ENCODE data around the gene ZNF763.
"Not testable (repeated sequence)": the region's sequence is repeated elsewhere in the genome, so short reads cannot be mapped to it uniquely, and the experiment has no call there.

Gene ZNF763

DNA sequence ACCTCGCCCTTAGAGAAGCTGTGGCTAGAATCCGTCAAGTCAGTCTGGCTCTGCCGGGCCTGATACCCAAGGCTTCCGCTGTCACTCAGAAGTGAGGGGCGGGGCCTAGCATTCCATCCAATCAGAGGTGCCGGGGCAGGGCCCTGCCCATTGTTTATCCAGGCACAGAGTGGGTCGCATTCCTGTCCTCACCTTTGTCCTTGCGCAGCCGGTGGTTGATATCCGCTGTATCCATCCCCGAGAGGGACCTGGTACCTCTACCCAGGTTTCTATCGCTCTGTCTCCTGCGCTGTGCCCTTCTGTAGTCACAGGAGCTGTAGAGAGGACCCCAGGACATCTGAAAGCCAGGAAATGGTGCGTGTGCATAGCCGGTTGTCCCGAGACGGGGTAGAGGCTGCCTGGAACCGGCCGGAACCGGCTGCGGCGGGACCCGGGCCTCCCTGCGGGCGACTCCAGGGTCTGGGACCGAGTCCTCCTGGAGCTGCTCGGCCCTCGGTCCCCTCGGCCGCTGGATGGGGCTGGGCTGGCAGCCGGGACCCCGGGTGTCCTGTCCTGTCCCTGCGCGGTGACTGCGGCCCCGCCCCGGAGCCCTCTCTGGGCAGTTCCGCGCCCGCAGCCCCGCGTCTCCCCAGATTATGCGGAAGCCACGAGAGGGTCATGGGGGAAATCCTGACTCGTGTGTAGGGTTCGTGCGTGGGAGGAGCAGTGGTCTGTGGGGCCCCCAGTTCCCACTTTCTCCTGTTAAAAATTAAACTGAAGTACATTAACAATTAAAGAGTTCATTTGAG, at the start of gene ZNF763:
Gene ZNF763 (plus strand): TSS at position 183 of the 788 bp plus-strand sequence. CDS start 169 bp downstream, at position 352.
- peak; percentile 82 for DNase-seq (ENCODE audit: low read depth)

DNA sequence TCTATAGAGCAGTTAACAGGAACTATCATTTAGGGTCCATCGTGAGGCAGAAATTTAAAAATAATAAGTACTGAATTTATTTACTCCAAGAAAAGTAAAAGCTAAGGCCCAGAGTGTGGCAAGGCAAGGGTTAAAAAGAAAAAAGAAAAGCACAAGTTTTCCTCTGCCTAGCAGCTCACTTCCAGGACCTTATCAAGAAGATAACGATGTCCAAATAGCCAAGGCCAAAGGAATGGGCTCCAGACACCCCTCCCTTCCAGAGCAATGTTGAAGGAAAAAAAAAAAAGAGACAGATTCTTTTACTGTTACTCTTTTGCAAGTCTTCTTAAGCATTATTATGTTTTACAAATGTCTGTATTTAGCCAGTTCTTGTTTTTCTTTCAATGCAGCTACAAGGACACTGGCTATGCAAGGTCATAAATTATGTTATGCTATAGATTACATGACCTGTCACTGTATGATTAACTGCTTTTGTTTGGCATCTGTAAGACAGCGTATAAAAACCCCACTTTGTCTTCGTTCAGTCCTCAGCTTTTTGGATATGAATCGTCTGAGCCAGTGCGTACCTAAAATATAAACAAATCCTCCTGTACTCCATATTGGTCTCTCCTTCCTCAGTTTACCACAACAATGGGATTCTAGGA, 42.9 kb upstream of the ZNF763 start:
- DNase-seq (ENCODE audit: low read depth), result no peak

DNA sequence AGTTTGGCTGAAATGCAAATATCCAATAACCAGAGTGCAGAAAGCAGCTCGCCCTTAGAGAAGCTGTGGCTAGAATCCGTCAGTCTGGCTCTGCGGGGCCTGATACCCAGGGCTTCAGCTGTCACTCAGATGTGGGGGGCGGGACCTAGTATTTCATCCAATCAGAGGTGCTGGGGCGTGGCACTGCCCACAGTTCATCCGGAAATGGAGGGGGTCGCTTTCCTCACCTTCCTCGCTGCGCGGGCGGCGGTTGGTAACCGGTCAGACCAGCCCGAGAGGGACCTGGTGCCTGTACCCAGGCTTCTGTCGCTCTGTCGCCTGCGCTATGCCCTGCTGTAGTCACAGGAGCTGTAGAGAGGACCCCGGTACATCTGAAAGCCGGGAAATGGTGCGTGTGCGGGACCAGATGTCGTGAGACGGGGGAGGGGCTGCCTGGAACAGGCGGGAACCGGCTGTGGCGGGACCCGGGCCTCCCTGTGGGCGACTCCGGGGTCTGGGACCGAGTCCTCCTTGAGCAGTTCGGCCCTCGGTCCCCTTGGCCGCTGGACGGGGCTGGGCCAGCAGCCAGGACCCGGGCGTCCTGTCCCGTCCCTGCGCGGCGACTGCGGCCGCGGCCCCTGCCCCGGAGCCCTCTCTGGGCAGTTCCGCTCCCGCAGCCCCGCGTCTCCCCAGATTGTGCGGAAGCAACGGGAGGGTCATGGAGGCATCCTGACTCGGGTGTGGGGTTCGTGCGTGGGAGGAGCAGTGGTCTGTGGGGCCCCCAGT, 39.8 kb upstream of the ZNF763 start, which contains the start of gene ZNF700:
Gene ZNF700 (plus strand): TSS at position 222 of the 765 bp plus-strand sequence. CDS start 104 bp downstream, at position 326.
- peak; percentile 81 for DNase-seq (ENCODE audit: low read depth)

DNA sequence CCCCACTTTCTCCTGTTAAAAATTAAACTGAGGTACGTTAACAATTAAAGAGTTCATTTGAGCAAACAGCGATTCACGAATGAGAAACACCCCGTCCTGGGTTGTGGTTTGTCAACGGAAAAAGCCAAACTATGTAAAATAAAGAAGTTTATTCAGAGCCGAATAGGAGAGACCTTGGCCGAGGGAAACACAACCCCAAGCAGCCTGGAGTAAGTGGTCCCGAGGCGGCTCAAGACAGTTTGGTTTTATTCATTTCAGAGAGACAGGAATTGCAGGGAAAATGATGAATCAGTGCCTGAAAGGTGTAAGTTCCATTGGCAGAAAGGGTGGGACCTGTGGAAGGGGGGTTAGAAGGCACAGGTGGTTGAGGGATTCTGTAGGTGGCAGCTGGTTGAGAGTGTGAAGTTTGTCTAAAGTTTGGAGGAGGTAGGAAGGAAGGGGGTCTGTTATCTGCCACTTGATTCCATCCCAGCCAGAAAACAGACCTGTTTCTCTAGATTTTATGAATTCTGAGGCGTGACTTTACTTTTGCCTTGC, 39.1 kb upstream of the ZNF763 start:
- not testable (repeated sequence) for DNase-seq (ENCODE audit: low read depth)

DNA sequence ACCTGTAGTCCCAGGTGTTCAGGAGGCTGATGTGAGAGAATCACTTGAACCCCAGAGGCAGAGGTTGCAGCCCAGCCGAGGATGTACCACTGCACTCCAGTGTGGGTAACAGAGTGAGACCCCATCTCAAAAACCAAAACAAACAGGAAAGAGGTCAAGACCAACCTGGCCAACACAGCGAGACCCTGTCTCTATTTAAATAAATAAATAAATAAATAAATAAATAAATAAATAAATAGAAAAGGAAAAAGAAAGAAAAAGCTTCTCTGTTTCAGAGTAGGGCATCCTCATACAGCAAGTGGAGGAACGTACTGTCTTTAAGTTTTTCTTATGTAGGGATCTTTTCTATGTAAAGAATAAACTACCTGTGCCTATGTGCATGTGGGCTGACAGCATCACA, 37.6 kb upstream of the ZNF763 start:
- no peak for DNase-seq (ENCODE audit: low read depth)

DNA sequence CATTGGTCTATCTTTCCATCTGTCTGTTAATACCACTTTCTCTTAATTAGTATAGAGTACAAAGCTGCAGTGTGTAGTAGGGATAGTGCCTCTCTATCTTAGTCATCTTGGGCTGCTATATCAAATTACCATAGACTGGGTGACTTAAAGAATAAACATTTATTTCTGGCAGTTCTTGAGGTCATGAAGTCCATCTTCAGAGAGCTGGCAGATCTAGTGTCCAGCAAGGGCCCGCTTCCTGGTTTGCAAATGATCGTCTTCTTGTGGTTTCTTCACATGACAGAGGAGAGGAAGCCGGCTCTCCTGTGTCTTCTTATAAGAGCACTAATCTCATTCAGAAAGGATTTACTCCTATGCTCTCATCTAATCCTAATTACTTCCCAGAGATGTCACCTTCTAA, 33.8 kb upstream of the ZNF763 start:
- DNase-seq (ENCODE audit: low read depth), result peak; percentile 29

DNA sequence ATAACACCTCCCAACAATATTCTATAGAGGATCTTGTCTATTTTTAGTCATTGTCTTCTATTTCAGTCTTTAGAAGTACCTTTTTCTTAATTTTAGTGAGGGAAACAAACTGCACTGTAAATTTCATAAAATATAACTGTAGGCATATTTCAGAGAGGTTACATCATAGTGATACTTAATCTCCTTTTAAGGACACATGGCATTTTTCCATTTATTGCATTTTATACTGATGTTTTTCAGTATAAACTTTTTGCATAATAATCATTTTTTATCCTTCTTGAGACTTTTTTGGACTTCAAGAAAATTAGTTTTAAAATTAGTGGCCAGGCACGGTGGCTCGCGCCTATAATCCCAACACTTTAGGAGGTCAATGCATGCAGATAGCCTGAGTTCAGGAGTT, 33.3 kb upstream of the ZNF763 start:
- DNase-seq (ENCODE audit: low read depth), result no peak

DNA sequence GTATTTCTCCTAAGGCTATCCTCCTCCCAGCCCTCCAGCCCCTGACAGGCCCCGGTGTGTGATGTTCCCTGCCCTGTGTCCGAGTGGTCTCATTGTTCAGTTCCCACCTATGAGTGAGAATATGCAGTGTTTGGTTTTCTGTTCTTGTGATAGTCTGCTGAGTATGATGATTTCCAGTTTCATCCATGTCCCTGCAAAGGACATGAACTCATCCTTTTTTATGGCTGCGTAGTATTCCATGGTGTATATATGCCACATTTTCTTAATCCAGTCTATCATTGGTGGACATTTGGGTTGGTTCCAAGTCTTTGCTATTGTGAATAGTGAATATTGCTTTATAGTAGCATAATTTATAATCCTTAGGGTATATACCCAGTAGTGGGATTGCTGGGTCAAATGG, 29.0 kb upstream of the ZNF763 start:
- not testable (repeated sequence) for DNase-seq (ENCODE audit: low read depth)

DNA sequence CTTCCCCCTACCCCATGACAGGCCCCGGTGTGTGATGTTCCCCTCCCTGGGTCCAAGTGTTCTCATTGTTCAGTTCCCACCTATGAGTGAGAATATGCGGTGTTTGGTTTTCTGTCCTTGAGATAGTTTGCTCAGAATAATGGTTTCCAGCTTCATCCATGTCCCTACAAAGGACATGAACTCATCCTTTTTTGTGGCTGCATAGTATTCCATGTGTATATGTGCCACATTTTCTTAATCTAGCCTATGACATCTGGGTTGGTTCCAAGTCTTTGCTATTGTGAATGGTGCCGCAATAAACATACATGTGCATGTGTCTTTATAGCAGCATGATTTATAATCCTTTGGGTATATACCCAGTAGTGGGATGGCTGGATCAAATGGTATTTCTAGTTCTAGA, 26.5 kb upstream of the ZNF763 start:
- DNase-seq (ENCODE audit: low read depth), result not testable (repeated sequence)

DNA sequence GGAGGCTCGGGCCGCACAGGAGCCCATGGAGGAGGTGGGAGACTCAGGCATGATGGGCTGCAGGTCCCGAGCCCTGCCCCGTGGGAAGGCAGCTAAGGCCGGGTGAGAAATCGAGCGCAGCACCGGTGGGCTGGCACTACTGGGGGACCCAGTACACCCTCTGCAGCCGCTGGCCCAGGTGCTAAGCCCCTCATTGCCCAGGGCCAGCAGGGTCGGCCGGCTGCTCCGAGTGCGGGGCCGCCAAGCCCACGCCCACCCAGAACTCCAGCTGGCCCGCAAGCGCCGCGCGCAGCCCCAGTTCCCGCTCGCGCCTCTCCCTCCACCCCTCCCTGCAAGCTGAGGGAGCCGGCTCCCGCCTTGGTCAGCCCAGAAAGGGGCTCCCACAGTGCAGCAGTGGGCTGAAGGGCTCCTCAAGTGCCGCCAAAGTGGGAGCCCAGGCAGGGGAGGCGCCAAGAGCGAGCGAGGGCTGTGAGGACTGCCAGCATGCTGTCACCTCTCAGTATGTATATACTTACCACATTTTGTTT, 23.4 kb upstream of the ZNF763 start:
- DNase-seq (ENCODE audit: low read depth), result not testable (repeated sequence)

DNA sequence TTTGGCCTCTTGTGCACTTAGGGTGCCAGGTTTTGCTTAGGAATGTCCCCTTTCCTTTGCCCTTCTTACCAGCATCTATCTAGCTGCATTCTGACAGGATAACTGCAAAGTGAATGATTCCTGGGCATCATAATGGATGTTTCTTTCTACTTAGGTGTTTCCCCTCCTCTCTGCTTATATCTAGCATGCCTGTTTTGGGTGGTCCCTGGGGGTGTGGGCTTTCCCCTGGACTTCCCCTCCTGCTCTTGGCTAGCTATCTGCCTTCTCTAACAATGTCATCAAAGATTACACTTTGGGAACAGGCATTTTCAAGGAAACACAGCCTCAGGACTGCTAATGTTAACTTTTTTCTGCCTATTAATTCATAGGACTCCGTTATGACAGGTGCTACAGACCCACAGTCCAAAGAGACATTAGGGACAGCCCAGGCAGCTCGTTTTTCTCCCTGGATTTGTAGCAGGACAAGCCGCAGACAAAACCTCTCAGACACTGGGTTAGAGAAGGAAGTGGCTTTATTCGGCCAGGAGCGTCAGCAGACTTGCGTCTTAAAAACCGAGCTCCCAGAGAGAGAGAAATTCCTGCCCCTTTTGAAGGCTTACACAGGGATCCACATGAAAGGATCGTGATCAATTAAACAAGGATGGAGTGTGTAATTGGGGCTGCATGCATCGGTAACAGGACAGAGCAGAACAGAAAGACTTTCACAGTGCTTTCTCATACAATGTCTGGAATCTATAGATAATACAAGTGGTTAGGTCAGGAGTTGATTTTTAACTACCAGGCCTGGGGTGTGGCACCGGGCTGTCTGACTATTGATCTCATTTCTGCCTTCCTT, 22.6 kb upstream of the ZNF763 start:
- no peak for DNase-seq (ENCODE audit: low read depth)

DNA sequence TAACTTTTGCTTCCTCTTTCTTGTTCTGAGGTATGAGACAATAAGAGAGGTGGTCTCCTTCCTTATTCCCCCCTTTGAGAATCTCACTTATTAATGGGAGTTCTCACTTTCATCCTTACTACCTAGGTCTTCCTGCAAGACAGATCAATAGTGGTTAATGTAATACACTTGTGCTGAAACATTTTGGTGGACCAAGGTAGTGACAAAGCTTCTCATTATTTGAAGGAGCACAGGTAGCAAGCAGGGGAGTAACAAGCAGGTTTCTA, 22.1 kb upstream of the ZNF763 start:
- DNase-seq (ENCODE audit: low read depth), result no peak

DNA sequence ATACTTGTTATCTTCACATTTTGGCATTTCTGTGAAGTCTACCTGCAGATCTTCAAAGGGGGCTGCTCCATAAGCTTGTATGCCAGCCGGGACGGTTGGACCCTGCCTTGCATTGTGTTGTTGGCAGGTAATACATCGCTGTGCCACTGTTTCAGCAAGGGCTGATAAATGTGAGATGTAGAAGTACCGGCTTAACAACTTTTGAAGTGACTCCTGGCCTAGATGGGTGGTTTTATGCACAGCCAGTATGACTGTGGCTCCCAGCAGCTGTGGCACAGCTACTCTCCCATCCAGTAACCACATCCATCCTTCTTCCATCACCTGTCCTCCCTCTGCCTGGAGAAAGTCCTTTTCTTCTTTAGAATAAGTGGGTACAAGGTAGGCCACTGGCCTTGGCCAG, 20.2 kb upstream of the ZNF763 start:
- no peak for DNase-seq (ENCODE audit: low read depth)

DNA sequence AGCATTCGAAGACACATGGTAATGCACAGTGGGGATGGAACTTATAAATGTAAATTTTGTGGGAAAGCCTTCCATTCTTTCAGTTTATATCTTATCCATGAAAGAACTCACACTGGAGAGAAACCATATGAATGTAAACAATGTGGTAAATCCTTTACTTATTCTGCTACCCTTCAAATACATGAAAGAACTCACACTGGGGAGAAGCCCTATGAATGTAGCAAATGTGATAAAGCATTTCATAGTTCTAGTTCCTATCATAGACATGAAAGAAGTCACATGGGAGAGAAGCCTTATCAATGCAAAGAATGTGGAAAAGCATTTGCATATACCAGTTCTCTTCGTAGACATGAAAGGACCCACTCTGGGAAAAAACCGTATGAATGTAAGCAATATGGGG, 16.2 kb upstream of the ZNF763 start:
- DNase-seq (ENCODE audit: low read depth), result no peak

DNA sequence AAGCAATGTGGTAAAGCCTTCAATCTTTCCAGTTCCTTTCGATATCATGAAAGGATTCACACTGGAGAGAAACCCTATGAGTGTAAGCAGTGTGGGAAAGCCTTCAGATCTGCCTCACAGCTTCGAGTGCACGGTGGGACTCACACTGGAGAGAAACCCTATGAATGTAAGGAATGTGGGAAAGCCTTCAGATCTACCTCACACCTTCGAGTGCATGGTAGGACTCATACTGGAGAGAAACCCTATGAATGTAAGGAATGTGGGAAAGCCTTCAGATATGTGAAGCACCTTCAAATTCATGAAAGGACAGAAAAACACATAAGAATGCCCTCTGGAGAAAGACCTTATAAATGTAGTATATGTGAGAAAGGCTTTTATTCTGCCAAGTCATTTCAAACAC, 15.6 kb upstream of the ZNF763 start:
- DNase-seq (ENCODE audit: low read depth), result no peak

DNA sequence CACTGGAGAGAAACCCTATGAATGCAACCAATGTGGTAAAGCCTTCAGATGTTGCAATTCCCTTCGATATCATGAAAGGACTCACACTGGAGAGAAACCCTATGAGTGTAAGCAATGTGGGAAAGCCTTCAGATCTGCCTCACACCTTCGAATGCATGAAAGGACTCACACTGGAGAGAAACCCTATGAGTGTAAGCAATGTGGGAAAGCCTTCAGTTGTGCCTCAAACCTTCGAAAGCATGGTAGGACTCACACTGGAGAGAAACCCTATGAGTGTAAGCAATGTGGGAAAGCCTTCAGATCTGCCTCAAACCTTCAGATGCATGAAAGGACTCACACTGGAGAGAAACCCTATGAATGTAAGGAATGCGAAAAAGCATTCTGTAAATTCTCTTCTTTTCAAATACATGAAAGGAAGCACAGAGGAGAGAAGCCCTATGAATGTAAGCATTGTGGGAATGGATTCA, 15.2 kb upstream of the ZNF763 start:
- DNase-seq (ENCODE audit: low read depth), result not testable (repeated sequence)

DNA sequence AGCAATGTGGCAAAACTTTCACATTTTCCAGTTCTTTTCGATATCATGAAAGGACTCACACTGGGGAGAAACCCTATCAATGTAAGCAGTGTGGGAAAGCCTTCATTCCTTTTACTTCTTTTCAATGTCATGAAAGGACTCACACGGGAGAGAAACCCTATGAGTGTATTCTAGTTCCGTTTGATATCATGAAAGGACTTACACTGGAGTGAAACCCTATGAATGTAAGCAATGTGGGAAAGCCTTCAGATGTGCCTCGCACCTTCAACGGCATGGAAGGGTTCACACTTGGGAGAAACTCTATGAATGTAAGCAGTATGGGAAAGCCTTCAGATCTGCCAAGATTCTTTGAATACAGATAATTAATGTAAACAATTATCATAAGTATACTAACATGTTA, 14.5 kb upstream of the ZNF763 start:
- no peak for DNase-seq (ENCODE audit: low read depth)

DNA sequence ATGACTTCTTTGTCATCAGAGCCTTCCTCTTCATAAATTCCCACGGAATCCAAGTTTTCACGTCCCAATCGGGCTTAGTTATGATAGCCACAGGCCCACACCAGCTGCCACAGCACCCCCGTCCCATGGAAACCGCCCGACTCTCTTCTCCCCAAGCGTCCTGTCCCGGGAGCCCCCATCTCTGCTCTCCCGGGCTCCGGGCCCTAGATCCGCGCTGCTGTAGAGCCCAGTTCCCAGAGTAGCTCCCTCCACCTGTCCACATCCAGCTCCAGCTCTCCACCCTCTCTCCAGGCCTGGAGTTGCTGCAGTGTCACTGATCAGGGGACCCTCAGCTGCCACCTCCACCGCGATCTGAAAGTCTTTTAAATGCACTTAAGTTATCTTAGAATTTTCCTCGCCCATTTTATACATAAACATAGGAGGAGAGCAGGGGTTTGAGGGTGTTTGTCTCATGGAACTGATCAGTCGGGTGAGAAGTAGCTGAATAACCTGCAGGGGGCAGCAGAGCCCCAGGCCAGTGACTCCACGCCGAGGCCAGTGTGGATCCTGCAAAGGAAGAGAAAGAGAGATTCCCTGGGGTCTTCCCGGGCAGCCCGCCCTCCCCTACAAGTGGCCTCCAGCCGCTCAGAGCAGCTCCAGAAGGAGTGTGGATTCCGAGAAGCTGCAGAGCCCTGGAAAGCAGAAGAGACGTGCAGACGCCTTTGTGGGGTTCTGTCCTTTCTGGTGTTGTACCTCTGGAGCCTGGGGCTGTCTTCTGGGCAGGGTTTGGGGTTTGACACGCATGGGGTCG, 1.1 kb upstream of the ZNF763 start:
- DNase-seq (ENCODE audit: low read depth), result no peak

DNA sequence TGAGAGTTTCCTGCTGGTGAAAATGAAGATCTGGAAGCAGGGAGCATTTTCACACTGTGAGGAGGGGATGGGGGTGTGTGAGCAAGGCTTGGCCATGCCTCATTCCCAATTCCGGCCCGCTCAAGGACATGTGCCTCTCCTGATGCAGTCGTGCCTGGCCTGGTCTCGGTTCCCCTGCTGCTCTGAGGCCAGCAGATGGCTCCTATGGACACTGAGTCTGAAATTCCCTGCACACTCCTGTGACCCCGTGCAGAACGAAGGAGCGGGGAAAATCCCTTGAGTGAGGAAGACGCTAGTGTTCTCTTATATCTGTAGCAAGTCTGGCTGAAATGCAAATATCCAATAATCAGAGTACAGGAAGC, 363 bp upstream of the ZNF763 start:
- DNase-seq (ENCODE audit: low read depth), result no peak

DNA sequence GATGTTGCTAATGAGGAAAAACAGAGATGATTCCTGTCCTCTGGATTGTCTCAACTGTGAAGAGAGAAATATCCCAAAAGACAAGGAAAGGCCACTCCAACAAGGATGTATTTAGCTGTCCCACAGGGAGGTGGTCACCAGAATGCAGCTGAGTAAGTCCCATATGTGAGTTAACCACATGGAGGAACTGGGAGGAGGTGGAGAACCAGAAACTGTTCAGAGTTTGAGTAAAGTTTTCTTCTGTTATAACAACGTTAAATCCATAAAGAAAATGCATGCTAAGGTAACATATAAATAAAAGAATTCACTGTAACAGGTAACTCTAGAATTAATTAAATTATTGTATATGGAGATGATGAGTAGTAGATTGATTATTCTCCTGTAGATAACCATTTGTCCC, 5.3 kb downstream of the ZNF763 start:
- DNase-seq (ENCODE audit: low read depth), result no peak

DNA sequence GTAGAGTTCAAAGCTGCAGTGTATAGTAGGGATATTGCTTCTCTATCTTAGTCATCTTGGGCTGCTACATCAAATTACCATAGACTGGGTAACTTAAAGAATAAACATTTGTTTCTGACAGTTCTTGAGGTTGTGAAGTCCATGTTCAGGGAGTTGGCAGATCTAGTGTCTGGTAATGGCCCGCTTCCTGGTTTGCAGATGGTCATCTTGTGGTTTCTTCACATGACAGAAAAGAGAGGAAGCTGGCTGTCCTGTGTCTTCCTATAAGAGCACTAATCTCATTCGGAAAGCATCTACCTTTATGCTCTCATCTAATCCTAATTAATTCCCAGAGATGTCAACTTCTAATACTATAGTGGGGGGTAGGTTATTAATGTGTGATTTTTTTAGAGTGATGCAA, 6.2 kb downstream of the ZNF763 start:
- DNase-seq (ENCODE audit: low read depth), result no peak

Measured in HS-27A (cell line).